Ectodermal cell (in vitro differentiated cells): ENCODE results near the gene ZNHIT2.

ENCODE experiments used
- H3K27ac ChIP-seq: 2 replicates; pipeline ENCODE4 v1.7.0; 2013; ENCODE audit warnings: mild to moderate bottlenecking, low read depth, low read length; ENCODE audit not compliant: insufficient read depth, poor library complexity, severe bottlenecking
- H3K27me3 ChIP-seq: 2 replicates; pipeline ENCODE4 v1.7.0; 2013; ENCODE audit warnings: mild to moderate bottlenecking, low read length; ENCODE audit not compliant: insufficient read depth, control insufficient read depth, poor library complexity, severe bottlenecking
- H3K36me3 ChIP-seq: one replicate; pipeline ENCODE4 v1.7.0; 2013; ENCODE audit warnings: low read length; ENCODE audit not compliant: control insufficient read depth, insufficient read depth
- H3K4me1 ChIP-seq: one replicate; pipeline ENCODE4 v1.7.0; 2013; ENCODE audit warnings: low read length; ENCODE audit not compliant: control insufficient read depth, insufficient read depth
- H3K4me3 ChIP-seq: 2 replicates; pipeline ENCODE4 v1.7.0; 2013; ENCODE audit warnings: low read depth, low read length, control low read depth; ENCODE audit not compliant: insufficient read depth
- H3K9me3 ChIP-seq: 2 replicates; pipeline ENCODE4 v1.7.0; 2013; ENCODE audit warnings: mild to moderate bottlenecking, low read length, moderate library complexity; ENCODE audit not compliant: control insufficient read depth
- WGBS, 2 experiments: methylation state at CpG; one replicate each; pipeline ENCODE4 v1.1.7; 2013; ENCODE audit warnings: missing lambda C conversion rate in 2 of 2; 5-methylcytosine and 5-hydroxymethylcytosine counted together

ZNHIT2 gene

GRCh38 chr11:65128182-65129145, 11.0 kb upstream of the ZNHIT2 start:
- 93 to 94% methylated on average over 15 of the region's 15 CpGs for WGBS, 2 experiments
- no peaks in the 10 kb centered on the region for H3K9me3 ChIP-seq
- no peak overlapping the region for H3K27ac ChIP-seq
- H3K4me1 ChIP-seq: peaks cover 6% of the 10 kb centered on the region
- H3K36me3 ChIP-seq: peaks cover 20% of the 10 kb centered on the region
- H3K4me3 ChIP-seq: no peak overlapping the region
- no peaks in the 10 kb centered on the region for H3K27me3 ChIP-seq

DNA sequence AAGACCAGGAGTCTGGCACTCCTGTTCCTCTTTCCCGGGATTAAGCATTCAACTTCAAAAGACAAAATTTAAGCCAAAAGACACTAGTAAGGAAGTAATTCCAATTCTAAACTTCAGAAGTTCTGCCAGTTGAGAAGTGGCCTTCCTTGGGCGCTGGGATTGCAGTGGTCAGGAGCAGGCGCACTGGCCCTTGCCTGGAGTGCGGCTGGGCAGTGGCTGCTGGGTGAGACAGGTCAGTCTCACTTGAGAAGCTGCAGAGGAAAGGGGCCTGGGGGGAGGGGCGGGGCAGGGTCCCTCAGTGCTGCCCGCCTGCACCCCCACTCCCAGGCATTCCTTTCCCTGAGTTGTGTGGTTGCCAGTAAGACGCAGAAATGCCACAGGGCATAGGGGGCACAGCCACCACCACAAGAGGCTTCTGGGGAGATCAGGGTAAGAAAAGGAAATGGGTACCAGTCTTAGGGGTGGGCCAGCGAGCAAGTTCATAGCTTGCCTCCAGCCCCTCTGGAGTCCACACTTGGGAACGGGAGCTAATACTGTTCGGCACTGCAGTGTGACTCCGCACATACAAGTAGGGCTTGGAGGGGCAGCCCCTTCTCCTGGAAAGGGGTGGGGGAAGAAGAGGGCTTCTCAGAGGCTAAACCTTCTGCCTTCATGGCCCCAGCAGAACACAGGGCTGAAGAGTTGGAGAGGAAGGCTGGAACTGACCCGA, 10.1 kb upstream of the ZNHIT2 start:
- 93 to 96% methylated on average over 12 of the region's 12 CpGs for WGBS, 2 experiments
- no peaks in the 10 kb centered on the region for H3K4me1 ChIP-seq
- H3K27ac ChIP-seq: no peak overlapping the region
- peaks cover 20% of the 10 kb centered on the region for H3K36me3 ChIP-seq
- no peak overlapping the region for H3K4me3 ChIP-seq
- no peaks in the 10 kb centered on the region for H3K27me3 ChIP-seq
- H3K9me3 ChIP-seq: no peaks in the 10 kb centered on the region

DNA sequence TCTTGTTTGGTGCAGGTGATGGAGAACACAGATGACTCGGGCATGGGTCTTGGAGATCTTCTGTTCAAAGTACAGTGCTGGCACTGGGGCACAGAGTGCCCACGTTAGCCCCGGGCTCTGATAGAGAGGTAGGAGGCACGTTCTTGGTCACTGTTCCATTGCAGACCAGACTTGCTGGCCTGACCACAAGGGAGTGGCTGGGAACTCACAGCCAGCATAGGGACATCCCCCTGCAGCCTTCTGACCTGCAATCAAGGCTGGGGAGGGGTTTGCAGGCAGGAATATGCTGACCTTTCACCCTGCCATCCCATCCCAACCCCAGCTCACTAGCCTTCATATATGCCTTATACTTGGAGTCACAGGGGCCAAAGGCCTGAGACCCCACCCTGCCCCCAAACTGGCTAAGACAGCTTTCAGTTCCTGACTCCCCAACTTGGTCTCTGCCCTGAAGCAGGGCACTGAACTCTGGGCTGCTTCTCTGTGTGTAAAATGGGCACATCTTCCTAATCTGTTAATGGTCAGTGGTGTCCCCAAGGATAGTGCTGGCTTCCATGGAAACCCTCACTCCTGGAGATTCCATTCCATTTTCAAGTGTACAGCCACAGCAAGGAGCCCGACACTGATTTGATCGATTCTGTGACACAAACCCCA, 9.2 kb upstream of the ZNHIT2 start:
- H3K4me1 ChIP-seq: no peaks in the 10 kb centered on the region
- H3K9me3 ChIP-seq: no peaks in the 10 kb centered on the region
- WGBS, 2 experiments: 91 to 96% methylated on average over 6 of the region's 6 CpGs
- no peak overlapping the region for H3K27ac ChIP-seq
- no peaks in the 10 kb centered on the region for H3K27me3 ChIP-seq
- peaks cover 20% of the 10 kb centered on the region for H3K36me3 ChIP-seq
- H3K4me3 ChIP-seq: no peak overlapping the region

GRCh38 chr11:65125197-65126056, 7.9 kb upstream of the ZNHIT2 start:
- H3K27me3 ChIP-seq: no peaks in the 10 kb centered on the region
- WGBS, 2 experiments: 95 to 97% methylated on average over 12 of the region's 12 CpGs
- H3K36me3 ChIP-seq: peaks cover 23% of the 10 kb centered on the region
- H3K9me3 ChIP-seq: no peaks in the 10 kb centered on the region
- no peak overlapping the region for H3K4me3 ChIP-seq
- H3K27ac ChIP-seq: no peak overlapping the region
- H3K4me1 ChIP-seq: no peaks in the 10 kb centered on the region

- Histone ChIP-seq H3K4me1 (no peaks in the 10 kb centered on the region), H3K36me3 (peaks cover 31% of the 10 kb centered on the region), H3K27ac (no peak overlapping the region), H3K27me3 (no peaks in the 10 kb centered on the region), H3K9me3 (no peaks in the 10 kb centered on the region), H3K4me3 (no peak overlapping the region)
- WGBS, 2 experiments: 94 to 97% methylated on average over 3 to 5 of the region's 5 CpGs
Measured at GRCh38 chr11:65124480-65125196, 7.1 kb upstream of the ZNHIT2 start.

- Histone ChIP-seq H3K4me3 (peak within 1 kb of the TSS; percentile 95), H3K9me3 (no peaks in the 10 kb centered on the region), H3K36me3 (peaks cover 32% of the 10 kb centered on the region), H3K27me3 (no peaks in the 10 kb centered on the region), H3K27ac (peak within 1 kb of the TSS; percentile 62), H3K4me1 (no peaks in the 10 kb centered on the region)
- WGBS, 2 experiments: 0 to 1% methylated on average over 64 of the region's 64 CpGs
Measured at GRCh38 chr11:65121865-65122696, 4.6 kb upstream of the ZNHIT2 start, which contains the start of the genes FAU and MRPL49. Gene FAU (minus strand): TSS chr11:65122134. CDS start chr11:65121813, 321 bp downstream. Gene MRPL49 (plus strand): TSS chr11:65122321. CDS start chr11:65122347, 26 bp downstream.

DNA sequence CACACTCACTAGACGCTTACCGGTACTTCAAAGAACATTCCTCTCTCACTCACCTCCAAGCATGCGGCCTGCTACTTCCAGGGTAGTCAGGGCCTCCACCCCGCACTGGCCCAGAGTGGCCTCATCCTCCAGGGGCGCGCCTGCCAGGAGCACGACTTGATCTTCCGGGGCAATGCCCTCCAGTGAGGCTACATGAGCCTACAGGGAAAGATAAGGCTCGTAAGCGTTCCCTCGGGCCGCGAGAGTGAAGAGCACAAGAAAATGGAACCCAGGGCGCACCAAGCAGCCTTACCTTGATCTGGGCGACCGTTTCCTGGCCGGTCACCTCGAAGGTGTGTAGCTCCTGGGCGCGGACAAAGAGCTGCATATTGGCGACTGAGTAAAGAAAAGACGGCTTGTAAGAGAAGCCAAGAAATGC, 4.0 kb upstream of the ZNHIT2 start:
- Histone ChIP-seq H3K36me3 (peaks cover 26% of the 10 kb centered on the region), H3K27ac (no peak overlapping the region), H3K27me3 (no peaks in the 10 kb centered on the region), H3K9me3 (no peaks in the 10 kb centered on the region), H3K4me1 (peaks cover 3% of the 10 kb centered on the region), H3K4me3 (peak overlapping the region; percentile 95)
- WGBS, 2 experiments: 5% methylated on average over 22 of the region's 22 CpGs

DNA sequence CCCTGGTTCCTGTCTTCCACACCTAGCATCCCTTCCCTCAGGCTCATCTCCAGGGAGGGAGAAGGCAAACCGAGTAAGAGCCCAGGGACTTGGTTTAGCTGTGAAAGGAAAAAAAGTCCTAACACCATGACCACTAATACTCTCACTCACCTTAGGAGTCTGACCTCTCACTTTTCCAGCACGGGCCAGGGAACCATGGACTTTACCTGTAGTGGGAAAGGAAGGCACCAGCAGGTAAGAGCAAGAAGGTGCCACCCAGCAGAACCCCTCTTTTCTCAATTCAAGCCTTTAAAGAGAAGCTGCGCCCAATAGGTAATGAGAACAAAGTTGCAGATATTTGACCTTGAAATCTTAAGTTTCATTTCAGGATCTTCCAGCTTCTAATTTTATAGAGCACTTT, 3.3 kb upstream of the ZNHIT2 start:
- peak overlapping the region; percentile 95 for H3K4me3 ChIP-seq
- H3K9me3 ChIP-seq: no peaks in the 10 kb centered on the region
- no peak overlapping the region for H3K27ac ChIP-seq
- WGBS, 2 experiments: 90 to 99% methylated on average over 3 of the region's 3 CpGs
- H3K4me1 ChIP-seq: peaks cover 7% of the 10 kb centered on the region
- peaks cover 21% of the 10 kb centered on the region for H3K36me3 ChIP-seq
- no peaks in the 10 kb centered on the region for H3K27me3 ChIP-seq
